Limb (tissue), 2 donors: ENCODE data around the gene HTRA1.

Experiments
- DNase-seq, 2 donors: peaks; one replicate each; pipeline ENCODE4 v3.0.0-alpha.2; 2016; ENCODE audit errors: extremely low spot score in 2 of 2

The HTRA1 gene

GRCh38 chr10:122514045-122514840 is 52.9 kb downstream of the HTRA1 start:
- DNase-seq = no peak

GRCh38 chr10:122515022-122515424 is 53.7 kb downstream of the HTRA1 start:
- DNase-seq = no peak

GRCh38 chr10:122515588-122516231 is 54.4 kb downstream of the HTRA1 start:
- no peak for DNase-seq

GRCh38 chr10:122516734-122517133 is 55.4 kb downstream of the HTRA1 start:
- DNase-seq = no peak

GRCh38 chr10:122519144-122519543 is 57.8 kb downstream of the HTRA1 start:
- no peak for DNase-seq

GRCh38 chr10:122519873-122520272 is 58.5 kb downstream of the HTRA1 start:
- no peak for DNase-seq

GRCh38 chr10:122521011-122521410 is 59.7 kb downstream of the HTRA1 start:
- no peak for DNase-seq

- DNase-seq = no peak
These were observed 63.5 kb downstream of the HTRA1 start for GRCh38 chr10:122524811-122525210.

GRCh38 chr10:122525788-122526187 is 64.4 kb downstream of the HTRA1 start:
- DNase-seq = no peak

GRCh38 chr10:122526892-122527291 is 65.5 kb downstream of the HTRA1 start:
- no peak for DNase-seq

GRCh38 chr10:122530177-122530576 is 68.8 kb downstream of the HTRA1 start:
- no peak for DNase-seq

GRCh38 chr10:122531261-122531660 is 69.9 kb downstream of the HTRA1 start:
- no peak for DNase-seq

- DNase-seq = no peak
These were observed 70.6 kb downstream of the HTRA1 start for GRCh38 chr10:122531939-122532338.

- no peak for DNase-seq
These were observed 71.4 kb downstream of the HTRA1 start for GRCh38 chr10:122532601-122533296.

GRCh38 chr10:122537545-122537944 is 76.2 kb downstream of the HTRA1 start:
- no peak for DNase-seq

GRCh38 chr10:122541541-122542002 is 80.2 kb downstream of the HTRA1 start:
- no peak for DNase-seq

- DNase-seq = no peak
These were observed 82.5 kb downstream of the HTRA1 start for GRCh38 chr10:122543676-122544445.

GRCh38 chr10:122544493-122544892 is 83.1 kb downstream of the HTRA1 start:
- no peak for DNase-seq

- no peak for DNase-seq
These were observed 84.9 kb downstream of the HTRA1 start for GRCh38 chr10:122546242-122546641.

- DNase-seq = no peak
These were observed 87.2 kb downstream of the HTRA1 start for GRCh38 chr10:122548407-122549085.

GRCh38 chr10:122549636-122550035 is 88.3 kb downstream of the HTRA1 start:
- no peak for DNase-seq
